Posterior vena cava (tissue), 2 donors: ENCODE measurements around the gene RAB13. TPM values are rescaled to one million over a fixed set of nuclear protein-coding genes. Genes with fewer than 3 reads are reported as not detected.
"Not testable (repeated sequence)": the region's sequence is repeated elsewhere in the genome, so short reads cannot be mapped to it uniquely, and the experiment has no call there.

ENCODE experiments used
- DNase-seq: peaks from one replicate; pipeline ENCODE4 v3.0.0-alpha.2; 2020; ENCODE audit warnings: low spot score
- intact Hi-C, 2 donors: fragments of 100-400 bp; cut with DNase I; formaldehyde crosslinking; loops; one replicate each; pipeline versions ENCODE4 v1.14.1 to v1.14.2; 2022 to 2023
- total RNA-seq, 2 donors: library from RNA; stranded (reverse); fragmentation: NEBNext Ultra II Directional; extraction: Animal tissue kit (Norgen Biotek cat#: 25700); gene quantifications; one replicate each; pipeline ENCODE4 v1.2.1, GENCODE V29; 2021
- donor health status: DM: yes; HTN: yes; CAD: no.
- donor health status: DM: yes; HTN: yes; CAD: no.

RAB13 gene
- total RNA-seq, 2 donors from 2014 or later = 144 to 149 TPM

- DNase-seq = no peak
- intact Hi-C loops = loop anchor here (5.0 to 10.0 kb wide), 3 partner anchors 190 to 302 kb away; no protein-coding TSS in a partner anchor
These were observed 1.8 kb downstream of the RAB13 start for GRCh38 chr1:153984123-153984894.

- DNase-seq = peak; percentile 15
- intact Hi-C loops = loop anchor here (5.0 to 10.0 kb wide), 3 partner anchors 187 to 299 kb away; no protein-coding TSS in a partner anchor
These were observed 4.4 kb downstream of the RAB13 start for GRCh38 chr1:153981735-153982134.

GRCh38 chr1:153979091-153979490 is 7.0 kb downstream of the RAB13 start:
- intact Hi-C loops, DNase-seq: not testable (repeated sequence)

- intact Hi-C loops = no loop called here
These were observed 7.7 kb downstream of the RAB13 start for GRCh38 chr1:153978274-153978909.

GRCh38 chr1:153977250-153978240 is 8.6 kb downstream of the RAB13 start, which contains the start of gene JTB:
JTB (minus strand) TSS chr1:153977674; CDS start chr1:153977252, 422 bp downstream.
- intact Hi-C loops = no loop called here
- peak; percentile 97 for DNase-seq

More at GRCh38 chr1:153978274-153978909, 7.7 kb downstream of the RAB13 start:
- no peak for DNase-seq

- intact Hi-C loops = no loop called here
- no peak for DNase-seq
These were observed 9.3 kb downstream of the RAB13 start for GRCh38 chr1:153976819-153977249.

GRCh38 chr1:153973525-153973924 is 12.6 kb downstream of the RAB13 start:
- DNase-seq = no peak
- intact Hi-C loops = no loop called here

GRCh38 chr1:153973071-153973470 is 13.1 kb downstream of the RAB13 start:
- intact Hi-C loops = no loop called here
- no peak for DNase-seq

- peak; percentile 18 for DNase-seq
- intact Hi-C loops = no loop called here
These were observed 15.8 kb downstream of the RAB13 start for GRCh38 chr1:153970346-153970745.

GRCh38 chr1:153968972-153969371 is 17.2 kb downstream of the RAB13 start:
- intact Hi-C loops = no loop called here
- DNase-seq = peak; percentile 35

GRCh38 chr1:153968408-153968807 is 17.7 kb downstream of the RAB13 start:
- peak; percentile 74 for DNase-seq

GRCh38 chr1:153968000-153968363 is 18.2 kb downstream of the RAB13 start:
- peak; percentile 75 for DNase-seq

More at GRCh38 chr1:153968408-153968807, 17.7 kb downstream of the RAB13 start:
- intact Hi-C loops = no loop called here

GRCh38 chr1:153967107-153967999 is 18.8 kb downstream of the RAB13 start, which contains the start of gene CREB3L4:
CREB3L4 (plus strand) TSS chr1:153967902; CDS start chr1:153968526, 624 bp downstream.
- peak; percentile 96 for DNase-seq
- intact Hi-C loops = no loop called here

More at GRCh38 chr1:153968000-153968363, 18.2 kb downstream of the RAB13 start:
- intact Hi-C loops = no loop called here

GRCh38 chr1:153963850-153964331 is 22.2 kb downstream of the RAB13 start:
- intact Hi-C loops = no loop called here

GRCh38 chr1:153963030-153963849 is 22.9 kb downstream of the RAB13 start, which contains the start of gene SLC39A1:
SLC39A1 (minus strand) TSS chr1:153963537; CDS start chr1:153962715, 822 bp downstream.
- intact Hi-C loops = no loop called here
- DNase-seq = peak; percentile 99

More at GRCh38 chr1:153963850-153964331, 22.2 kb downstream of the RAB13 start:
- DNase-seq = peak; percentile 85

GRCh38 chr1:153962088-153963029 is 23.8 kb downstream of the RAB13 start:
- no peak for DNase-seq
- intact Hi-C loops = no loop called here
